AG04450 (cell line): ENCODE measurements around the gene LRRIQ3. TPM values are rescaled to one million over a fixed set of nuclear protein-coding genes. Genes with fewer than 3 reads are reported as not detected.

Experiments
- CTCF ChIA-PET: fragments of 300-600, 350-600 bp; formaldehyde crosslinking; extraction: SDS; loops from one replicate; lab custom pipeline; 2022; ENCODE audit warnings: antibody characterized with exemption, inconsistent platforms; lab: Charles Lee
- POLR2A ChIA-PET: fragments of 350-600 bp; formaldehyde crosslinking; extraction: SDS; loops from one replicate; lab custom pipeline; 2021; ENCODE audit warnings: antibody characterized with exemption, inconsistent platforms; lab: Yijun Ruan, JAX
- DNase-seq: peaks from one replicate; pipeline ENCODE4 v3.0.0-alpha.2; 2011; ENCODE audit warnings: low read depth, low spot score
- H3K27ac ChIP-seq: one replicate; pipeline ENCODE4 v1.5.1; 2012; ENCODE audit warnings: low read depth, low read length, control low read depth
- H3K27me3 ChIP-seq: one replicate; pipeline ENCODE4 v1.6.0; 2012; ENCODE audit warnings: low read length; ENCODE audit not compliant: control insufficient read depth, insufficient read depth
- H3K4me3 ChIP-seq: 2 replicates; pipeline ENCODE4 v1.5.1; 2011; ENCODE audit warnings: mild to moderate bottlenecking, low read depth, low read length, control low read depth
- H3K9me3 ChIP-seq: 2 replicates; pipeline ENCODE4 v1.5.1; 2012; ENCODE audit warnings: low read length; ENCODE audit not compliant: control insufficient read depth, insufficient read depth
- polyA plus RNA-seq: library from polyadenylated mRNA; depleted of rRNA; stranded (reverse); fragments of >200 nt; gene quantifications from 2 replicates; pipeline ENCODE4 v1.2.3, GENCODE V29; 2011
- TF ChIP-seq, protein P1 (sequence below): IDR thresholded peaks from 2 replicates; pipeline ENCODE4 v1.5.1; 2011; ENCODE audit warnings: low read depth, low read length, control low read depth, inconsistent platforms

Gene LRRIQ3
- polyA plus RNA-seq, 1 experiment: 1.5 TPM

GRCh38 chr1:74215229-74215628 lies 17.3 kb upstream of the LRRIQ3 start:
- no peaks in the 10 kb centered on the region for H3K27me3 ChIP-seq
- H3K27ac ChIP-seq: no peak overlapping the region
- no peak overlapping the region for H3K4me3 ChIP-seq
- H3K9me3 ChIP-seq: no peaks in the 10 kb centered on the region
- ChIA-PET CTCF (no interaction called here), POLR2A (no interaction called here)
- no peak for DNase-seq
- TF ChIP-seq, protein P1, sequence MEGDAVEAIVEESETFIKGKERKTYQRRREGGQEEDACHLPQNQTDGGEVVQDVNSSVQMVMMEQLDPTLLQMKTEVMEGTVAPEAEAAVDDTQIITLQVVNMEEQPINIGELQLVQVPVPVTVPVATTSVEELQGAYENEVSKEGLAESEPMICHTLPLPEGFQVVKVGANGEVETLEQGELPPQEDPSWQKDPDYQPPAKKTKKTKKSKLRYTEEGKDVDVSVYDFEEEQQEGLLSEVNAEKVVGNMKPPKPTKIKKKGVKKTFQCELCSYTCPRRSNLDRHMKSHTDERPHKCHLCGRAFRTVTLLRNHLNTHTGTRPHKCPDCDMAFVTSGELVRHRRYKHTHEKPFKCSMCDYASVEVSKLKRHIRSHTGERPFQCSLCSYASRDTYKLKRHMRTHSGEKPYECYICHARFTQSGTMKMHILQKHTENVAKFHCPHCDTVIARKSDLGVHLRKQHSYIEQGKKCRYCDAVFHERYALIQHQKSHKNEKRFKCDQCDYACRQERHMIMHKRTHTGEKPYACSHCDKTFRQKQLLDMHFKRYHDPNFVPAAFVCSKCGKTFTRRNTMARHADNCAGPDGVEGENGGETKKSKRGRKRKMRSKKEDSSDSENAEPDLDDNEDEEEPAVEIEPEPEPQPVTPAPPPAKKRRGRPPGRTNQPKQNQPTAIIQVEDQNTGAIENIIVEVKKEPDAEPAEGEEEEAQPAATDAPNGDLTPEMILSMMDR: no peak

DNA sequence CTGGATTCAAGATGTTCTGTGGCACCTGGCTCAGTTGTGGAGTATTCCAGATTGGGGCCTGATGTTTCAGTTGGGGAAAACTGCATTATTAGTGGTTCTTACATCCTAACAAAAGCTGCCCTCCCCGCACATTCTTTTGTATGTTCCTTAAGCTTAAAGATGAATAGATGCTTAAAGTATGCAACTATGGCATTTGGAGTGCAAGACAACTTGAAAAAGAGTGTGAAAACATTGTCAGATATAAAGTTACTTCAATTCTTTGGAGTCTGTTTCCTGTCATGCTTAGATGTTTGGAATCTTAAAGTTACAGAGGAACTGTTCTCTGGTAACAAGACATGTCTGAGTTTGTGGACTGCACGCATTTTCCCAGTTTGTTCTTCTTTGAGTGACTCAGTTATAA lies 7.3 kb upstream of the LRRIQ3 start:
- DNase-seq: peak; percentile 30
- Histone ChIP-seq H3K9me3 (no peaks in the 10 kb centered on the region), H3K4me3 (no peak overlapping the region), H3K27me3 (no peaks in the 10 kb centered on the region), H3K27ac (no peak overlapping the region)
- ChIA-PET CTCF (interaction anchor here (0.5 to 1.2 kb wide), 2 partner anchors 14 to 263 kb away, joined by 4 read pairs; no protein-coding TSS in a partner anchor), POLR2A (no interaction called here)
- TF ChIP-seq, protein P1: no peak

DNA sequence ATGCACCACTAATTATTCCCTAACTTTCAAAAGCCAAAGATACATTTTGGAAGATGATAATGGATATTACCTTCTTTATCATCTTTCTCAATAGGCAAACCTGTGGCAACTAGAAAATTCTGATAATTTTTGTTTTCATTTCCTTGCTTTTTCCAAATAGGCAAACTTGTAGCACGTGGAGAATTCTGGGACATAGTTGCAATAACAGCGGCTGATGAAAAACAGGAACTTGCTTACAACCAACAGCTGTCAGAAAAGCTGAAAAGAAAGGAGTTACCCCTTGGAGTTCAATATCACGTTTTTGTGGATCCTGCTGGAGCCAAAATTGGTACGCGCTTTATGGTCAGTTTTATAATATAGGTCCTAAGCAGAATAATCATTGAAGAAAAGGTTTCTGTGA lies 1.5 kb upstream of the LRRIQ3 start:
- H3K9me3 ChIP-seq: no peaks in the 10 kb centered on the region
- POLR2A ChIA-PET: no interaction called here
- DNase-seq: no peak
- H3K27ac ChIP-seq: no peak overlapping the region
- no peak overlapping the region for H3K4me3 ChIP-seq
- TF ChIP-seq, protein P1: no peak
- no peaks in the 10 kb centered on the region for H3K27me3 ChIP-seq
- CTCF ChIA-PET: no interaction called here

- TF ChIP-seq, protein P1: no peak
- DNase-seq: no peak
- H3K9me3 ChIP-seq: no peaks in the 10 kb centered on the region
Observed at GRCh38 chr1:74197255-74197654, 721 bp downstream of the LRRIQ3 start.

GRCh38 chr1:74195339-74195738 lies 2.6 kb downstream of the LRRIQ3 start:
- no peak overlapping the region for H3K4me3 ChIP-seq
- ChIA-PET CTCF (interaction anchor here (1.1 to 2.0 kb wide), 2 partner anchors 274 to 308 kb away, joined by 3 to 5 read pairs; no protein-coding TSS in a partner anchor), POLR2A (no interaction called here)
- TF ChIP-seq, protein P1: no peak
- no peak overlapping the region for H3K27ac ChIP-seq
- no peaks in the 10 kb centered on the region for H3K27me3 ChIP-seq
- no peaks in the 10 kb centered on the region for H3K9me3 ChIP-seq
- no peak for DNase-seq

More at GRCh38 chr1:74197255-74197654, 721 bp downstream of the LRRIQ3 start:
- CTCF ChIA-PET: no interaction called here
- H3K27ac ChIP-seq: peak overlapping the region; percentile 79
- POLR2A ChIA-PET: no interaction called here
- H3K4me3 ChIP-seq: peak overlapping the region; percentile 86
- H3K27me3 ChIP-seq: no peaks in the 10 kb centered on the region
